Kasumi-1 (cell line): Measurements from ENCODE around the gene SLC2A5.
A peak's percentile ranks its signal among the peaks of the same experiment; 100 is the strongest.

Experiments
- DNase-seq, 2 experiments: peaks; one replicate each; lab custom pipeline; 2025; lab: John Stamatoyannopoulos, UW

SLC2A5 gene, protein sequence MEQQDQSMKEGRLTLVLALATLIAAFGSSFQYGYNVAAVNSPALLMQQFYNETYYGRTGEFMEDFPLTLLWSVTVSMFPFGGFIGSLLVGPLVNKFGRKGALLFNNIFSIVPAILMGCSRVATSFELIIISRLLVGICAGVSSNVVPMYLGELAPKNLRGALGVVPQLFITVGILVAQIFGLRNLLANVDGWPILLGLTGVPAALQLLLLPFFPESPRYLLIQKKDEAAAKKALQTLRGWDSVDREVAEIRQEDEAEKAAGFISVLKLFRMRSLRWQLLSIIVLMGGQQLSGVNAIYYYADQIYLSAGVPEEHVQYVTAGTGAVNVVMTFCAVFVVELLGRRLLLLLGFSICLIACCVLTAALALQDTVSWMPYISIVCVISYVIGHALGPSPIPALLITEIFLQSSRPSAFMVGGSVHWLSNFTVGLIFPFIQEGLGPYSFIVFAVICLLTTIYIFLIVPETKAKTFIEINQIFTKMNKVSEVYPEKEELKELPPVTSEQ

DNA sequence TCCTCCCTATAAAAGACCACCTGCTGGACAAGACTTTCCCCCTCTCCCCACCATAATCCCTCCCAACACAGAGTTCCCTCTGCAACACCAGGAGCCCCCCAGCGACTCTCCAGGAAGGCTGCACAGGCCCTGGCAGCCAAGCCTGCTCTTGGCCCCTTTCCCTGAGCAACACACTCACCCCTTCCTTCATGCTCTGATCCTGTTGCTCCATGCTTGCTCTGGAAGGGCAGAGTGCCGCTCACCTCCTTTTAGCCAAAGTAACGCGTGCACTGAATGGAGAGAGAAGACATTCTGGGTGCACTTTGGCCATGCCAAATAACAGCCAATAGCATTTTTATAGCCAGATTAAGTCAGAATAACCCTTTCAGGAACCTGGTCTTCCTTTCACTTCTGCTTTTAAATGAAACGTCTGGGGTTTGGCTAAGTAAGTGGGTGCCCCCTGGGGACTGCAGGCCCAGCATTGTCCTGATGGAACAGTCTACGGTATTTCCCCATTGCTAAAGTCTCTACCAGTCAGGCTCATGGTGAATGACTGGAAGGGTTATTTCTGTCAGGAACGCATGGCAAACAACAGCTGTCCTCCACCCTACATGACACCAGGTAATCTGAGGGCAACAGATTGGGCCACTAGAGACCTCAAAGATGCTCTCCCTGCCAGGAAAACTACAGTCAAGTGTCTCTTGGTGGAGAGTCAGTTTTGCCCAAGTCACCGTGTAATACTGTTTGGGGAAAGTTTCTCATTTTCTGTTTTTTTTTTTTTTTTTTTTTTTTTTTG is at the start of gene SLC2A5:
Gene SLC2A5 (minus strand): TSS at position 310 of the 775 bp plus-strand sequence. CDS start 99 bp downstream, at position 211.
- peak; percentile 85 for DNase-seq

- DNase-seq = no peak
Measured at GRCh38 chr1:9118186-9118585, 48.8 kb upstream of the SLC2A5 start.

DNA sequence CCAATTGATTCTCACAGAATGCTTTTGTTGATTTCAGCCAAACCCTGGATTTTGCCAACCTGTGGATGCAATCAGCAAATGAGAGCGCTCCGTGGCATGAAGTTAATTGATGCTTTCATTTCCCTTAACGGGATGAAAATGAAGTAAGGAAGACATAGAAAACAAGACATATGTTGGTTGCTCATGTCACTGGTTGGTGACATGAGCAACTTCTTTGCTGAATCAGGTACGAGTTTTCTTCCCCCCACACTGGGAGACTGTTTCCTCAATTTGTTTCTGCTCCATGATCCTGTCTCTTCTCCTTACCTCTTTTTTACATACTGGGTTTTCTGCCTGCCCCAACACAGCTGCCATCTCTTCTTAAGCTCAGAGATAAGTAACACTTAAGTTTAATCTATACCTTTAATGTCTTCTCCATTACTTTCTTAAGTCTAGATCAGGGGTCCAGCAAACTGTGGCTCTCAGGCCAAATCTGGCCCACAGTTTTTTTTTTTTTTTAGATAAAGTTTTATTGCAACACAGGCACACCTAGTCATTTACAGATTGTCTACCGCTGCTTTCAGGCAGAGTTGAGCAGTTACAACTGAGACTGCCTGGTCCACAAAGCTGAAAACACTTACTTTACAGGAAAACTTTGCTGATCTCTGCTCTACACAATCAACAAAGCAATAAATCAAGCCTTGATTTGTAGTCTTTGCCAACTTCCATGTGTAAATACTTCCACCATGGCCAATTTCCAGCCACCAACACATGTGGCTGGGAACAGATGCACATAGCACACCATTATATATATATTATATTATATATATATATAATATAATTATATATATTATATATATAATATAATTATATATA is 46.1 kb upstream of the SLC2A5 start:
- DNase-seq = no peak

DNA sequence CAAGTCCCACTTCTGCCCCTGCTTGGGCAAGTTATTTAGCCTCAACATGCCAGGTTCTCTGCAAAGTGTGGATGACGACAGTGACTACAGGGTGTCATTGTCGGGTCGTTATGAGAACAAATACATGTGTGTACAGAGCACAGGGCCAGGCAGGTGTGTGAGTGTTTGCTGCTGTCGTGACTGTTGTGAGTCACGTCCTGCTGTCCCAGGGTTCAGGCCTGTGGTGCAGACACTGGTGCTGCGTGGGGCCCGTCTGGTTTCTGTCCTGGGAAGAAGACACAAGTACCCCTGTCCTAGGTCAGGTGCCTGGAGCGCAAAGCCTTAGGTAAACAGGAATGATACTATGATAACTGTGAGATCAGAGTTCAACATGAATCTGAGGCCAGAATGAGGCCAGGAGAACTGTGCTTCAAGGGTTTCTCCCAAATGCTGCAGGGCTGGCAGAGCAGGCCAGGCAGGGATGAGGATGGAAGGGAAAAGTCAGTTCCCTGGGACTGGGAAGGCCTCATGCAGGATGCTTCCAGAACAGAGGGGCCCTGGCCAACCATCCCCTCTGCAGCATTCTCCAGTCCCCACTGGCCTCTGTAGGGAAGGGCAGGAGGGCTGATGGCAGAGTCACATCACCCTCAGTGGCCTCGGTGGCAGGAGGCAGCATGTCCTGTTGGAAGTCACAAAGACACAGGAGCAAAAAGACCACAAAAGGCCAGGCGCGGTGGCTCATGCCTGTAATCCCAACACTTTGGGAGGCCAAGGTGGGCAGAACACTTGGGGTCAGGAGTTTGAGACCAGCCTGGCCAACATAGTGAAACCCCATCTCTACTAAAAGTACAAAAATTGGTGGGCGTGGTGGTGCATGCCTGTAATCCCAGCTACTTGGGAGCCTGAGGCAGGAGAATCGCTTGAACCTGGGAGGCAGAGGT is 43.8 kb upstream of the SLC2A5 start:
- DNase-seq = no peak

- no peak for DNase-seq
Measured at GRCh38 chr1:9111957-9112356, 42.5 kb upstream of the SLC2A5 start.

- DNase-seq = no peak
Measured at GRCh38 chr1:9111357-9111691, 41.9 kb upstream of the SLC2A5 start.

DNA sequence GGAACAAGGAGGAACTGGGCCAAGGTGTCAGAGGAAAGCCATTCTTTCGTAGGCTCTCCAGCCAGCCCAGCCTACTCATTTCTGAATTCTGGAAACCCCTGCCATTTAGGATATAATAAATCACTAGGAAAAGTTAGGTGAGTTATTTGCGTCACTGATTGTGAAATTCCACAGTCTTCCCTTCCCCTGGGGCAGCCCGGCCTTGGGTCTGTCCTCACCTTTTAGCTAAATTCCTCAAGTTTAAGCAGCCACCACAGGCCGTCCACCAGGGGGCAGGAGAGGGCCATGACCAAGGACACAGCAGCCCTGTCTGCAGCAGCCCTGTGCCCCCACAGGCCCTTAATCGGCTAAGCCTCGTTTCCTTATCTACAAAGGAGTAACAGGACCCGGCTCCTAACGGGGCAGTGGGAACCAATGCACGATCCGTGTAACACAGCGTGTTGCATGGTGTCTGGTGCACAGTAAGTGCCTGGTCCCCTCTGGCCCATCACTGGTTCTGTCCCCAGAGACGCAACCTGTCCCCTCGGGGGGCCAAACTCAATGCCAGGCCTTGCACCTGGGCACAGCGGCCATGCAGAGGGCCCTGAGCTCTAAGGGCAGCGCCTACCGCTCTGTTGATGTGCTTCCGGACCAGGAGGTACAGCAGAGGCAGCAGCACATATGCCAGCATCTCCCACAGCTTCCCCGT is 41.4 kb upstream of the SLC2A5 start:
- peak; percentile 68 to 79 for DNase-seq

DNA sequence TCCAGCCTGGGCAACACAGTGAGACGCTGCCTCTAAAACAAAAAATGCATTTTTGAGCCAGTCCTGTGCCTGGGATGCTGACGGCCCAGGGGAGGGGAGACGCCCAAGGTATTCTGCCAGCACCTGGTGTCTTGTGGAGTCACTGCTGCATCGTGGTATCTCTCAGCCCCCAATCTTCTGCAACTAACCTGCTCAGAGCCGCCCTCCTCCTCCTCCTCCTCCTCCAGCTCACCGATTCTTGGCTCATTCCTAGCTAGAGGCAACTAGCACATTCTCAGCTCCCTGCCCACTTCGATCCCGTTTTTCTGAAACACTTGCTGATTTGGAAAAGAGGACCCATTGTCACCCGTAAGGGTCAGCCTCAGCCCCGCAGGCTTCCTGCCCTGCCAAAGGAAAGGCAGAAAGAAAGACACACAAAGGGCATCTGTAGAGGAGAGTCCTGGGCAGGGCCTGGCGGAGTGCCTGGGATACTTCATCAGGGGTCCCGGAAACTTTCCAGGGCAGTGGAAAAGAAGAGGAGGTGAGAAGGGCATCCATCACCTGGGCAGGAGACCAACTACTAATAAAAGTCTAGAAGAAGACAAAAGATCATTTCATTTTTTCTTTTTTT is 38.7 kb upstream of the SLC2A5 start:
- DNase-seq = no peak

GRCh38 chr1:9107136-9107535 is 37.7 kb upstream of the SLC2A5 start:
- no peak for DNase-seq

- DNase-seq = no peak
Measured at GRCh38 chr1:9106286-9106685, 36.9 kb upstream of the SLC2A5 start.

DNA sequence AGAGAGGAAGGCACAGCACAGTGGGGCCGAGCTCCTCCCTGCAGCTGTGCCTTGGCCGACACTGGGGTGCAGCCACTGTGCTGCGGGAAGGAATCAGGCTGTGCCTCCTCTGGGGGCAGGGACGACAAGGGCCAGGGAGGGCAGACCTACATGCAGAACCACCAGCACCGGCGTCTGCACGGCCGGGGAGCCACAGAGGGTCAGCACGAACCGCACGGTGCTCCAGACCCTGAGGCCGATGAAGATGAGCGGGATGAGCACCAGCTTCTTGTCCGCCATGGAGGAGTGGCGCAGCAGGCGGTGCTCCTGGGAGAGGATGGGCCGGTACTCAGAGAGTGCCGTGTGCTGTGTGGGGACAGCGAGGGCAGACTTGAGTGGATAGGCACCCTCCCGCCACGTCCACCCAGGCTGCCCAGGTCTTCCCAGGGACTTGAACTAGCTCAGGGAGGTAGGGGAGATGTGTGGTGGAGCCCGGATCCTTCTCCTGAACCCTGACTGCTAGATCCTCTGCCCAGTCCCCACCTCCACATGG is 36.0 kb upstream of the SLC2A5 start:
- no peak for DNase-seq

DNA sequence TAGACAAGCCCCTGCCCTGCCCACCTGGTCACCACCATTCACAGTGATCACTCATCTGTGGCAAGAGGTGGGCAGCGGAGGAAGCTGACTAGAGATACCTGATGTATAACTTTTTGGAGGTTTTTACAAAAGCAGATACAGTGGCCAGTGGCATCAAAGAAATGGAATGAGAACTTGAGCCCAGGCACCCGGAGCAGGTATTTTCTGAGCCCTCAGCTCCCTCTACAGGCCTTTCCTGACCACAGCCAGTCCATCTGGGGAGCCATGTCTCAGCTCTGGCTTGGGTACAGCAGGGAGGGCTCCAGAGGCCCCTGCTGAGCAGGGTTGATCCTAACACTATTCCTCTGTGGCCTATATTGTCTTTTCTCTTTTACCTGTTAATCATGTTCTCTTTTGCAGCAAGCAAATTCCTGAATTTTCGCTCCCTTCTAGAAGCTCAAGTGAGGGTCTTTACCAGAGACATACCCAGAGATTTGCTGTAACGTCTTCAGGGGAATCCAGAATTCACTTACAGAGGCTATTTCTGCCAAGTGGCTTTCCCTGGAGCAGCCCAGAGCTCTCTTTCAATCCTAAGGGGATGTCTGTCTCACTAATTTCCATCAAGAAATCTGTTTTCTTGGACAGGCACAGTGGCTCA is 32.2 kb upstream of the SLC2A5 start:
- DNase-seq = peak; percentile 79 to 84

- no peak for DNase-seq
Measured at GRCh38 chr1:9100471-9101043, 31.1 kb upstream of the SLC2A5 start.

DNA sequence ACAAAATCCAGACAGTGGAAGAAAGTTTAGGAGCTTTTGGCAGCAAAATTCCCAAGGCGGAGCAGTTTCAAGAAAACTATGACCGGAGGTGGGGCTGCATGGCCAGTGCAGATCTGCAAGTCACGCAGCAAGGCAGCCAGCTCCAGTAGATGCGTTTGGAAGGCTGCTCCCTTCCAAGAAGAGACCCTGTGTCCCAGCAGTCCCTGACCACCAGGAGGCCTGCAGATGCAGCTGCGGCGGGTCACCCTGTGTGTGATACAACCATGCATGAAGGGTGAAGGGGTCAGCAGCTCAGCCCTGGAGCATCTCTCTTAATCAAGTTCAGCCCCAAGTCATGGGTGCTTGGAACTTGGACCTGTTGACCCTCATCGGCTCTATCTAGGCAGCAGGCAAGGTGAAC is 30.1 kb upstream of the SLC2A5 start:
- DNase-seq = no peak

DNA sequence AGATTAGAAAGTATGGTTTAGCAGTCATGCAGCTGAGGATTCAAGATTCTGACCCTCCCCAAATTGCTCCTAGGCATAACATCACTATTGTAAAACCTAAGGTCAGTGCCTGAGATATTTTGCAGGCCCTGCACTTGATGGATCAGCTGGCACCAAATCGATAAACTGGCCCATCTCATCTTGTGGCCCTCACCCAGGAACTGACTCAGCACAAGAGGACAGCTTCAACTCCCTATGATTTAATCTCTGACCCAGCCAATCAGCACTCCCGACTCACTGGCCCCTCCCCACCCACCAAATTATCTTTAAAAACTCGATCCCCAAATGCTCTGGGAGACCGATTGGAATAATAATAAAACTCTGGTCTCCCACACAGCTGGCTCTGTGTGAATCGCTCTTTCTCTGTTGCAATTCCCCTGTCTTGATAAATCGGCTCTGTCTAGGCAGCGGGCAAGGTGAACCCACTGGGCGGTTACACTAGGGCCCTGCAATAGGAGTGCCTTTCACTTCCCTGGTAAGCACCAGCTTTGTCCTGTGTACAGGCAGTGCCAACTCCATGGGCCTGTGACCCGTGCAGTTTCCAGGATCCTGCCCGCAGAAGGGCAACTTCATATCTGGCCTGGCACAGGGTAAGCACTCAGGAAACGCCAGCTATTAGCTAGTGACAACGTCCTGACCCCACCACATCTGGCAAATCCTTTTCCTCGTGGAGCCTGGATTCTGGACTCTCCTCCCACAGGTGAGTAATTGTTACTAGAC is 28.7 kb upstream of the SLC2A5 start:
- no peak for DNase-seq

DNA sequence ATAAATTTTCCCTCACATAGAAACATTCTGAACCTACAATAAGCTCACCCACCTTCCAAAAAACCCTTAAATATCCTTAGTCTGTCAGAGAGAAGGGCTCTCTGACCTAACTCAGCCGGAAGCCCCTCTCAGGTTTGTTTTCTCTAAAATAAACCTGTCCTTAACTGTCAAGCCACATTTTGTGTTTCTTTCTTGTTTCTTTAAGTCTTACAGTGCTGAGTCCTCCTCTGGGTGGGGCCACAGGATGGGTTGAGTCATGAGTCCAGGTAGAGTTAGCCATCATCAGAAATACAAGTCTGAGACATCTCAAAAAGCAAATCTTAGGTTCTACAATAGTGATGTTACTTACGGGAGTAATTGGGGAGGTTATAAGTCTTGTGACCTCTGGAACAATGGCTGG is 26.4 kb upstream of the SLC2A5 start:
- no peak for DNase-seq

GRCh38 chr1:9093996-9094595 is 24.7 kb upstream of the SLC2A5 start:
- peak in 1 of 2 experiments; percentile 38 for DNase-seq

- DNase-seq = peak; percentile 38
Measured at GRCh38 chr1:9093581-9093980, 24.1 kb upstream of the SLC2A5 start.
